NB4 (cell line): ENCODE measurements around the gene MAP3K4.
"Not testable (repeated sequence)": the region's sequence is repeated elsewhere in the genome, so short reads cannot be mapped to it uniquely, and the experiment has no call there.

ENCODE experiments used
- DNase-seq: peaks from one replicate; pipeline ENCODE4 v3.0.0; 2010; ENCODE audit warnings: low read depth
- H3K4me3 ChIP-seq: one replicate; pipeline ENCODE4 v1.5.1; 2011; ENCODE audit warnings: mild to moderate bottlenecking, low read depth, low read length, moderate library complexity
- MAX ChIP-seq: IDR thresholded peaks from 2 replicates; pipeline ENCODE4 v1.6.1; 2011; ENCODE audit warnings: low read depth, low read length
- MYC ChIP-seq: IDR thresholded peaks from 2 replicates; pipeline ENCODE4 v1.6.1; 2011; ENCODE audit warnings: low read depth, low read length
- POLR2A ChIP-seq: IDR thresholded peaks from 2 replicates; pipeline ENCODE4 v1.6.1; 2011; ENCODE audit warnings: mild to moderate bottlenecking; ENCODE audit not compliant: insufficient read length; ENCODE audit errors: extremely low read depth
- TF ChIP-seq, protein P1 (sequence below): IDR thresholded peaks from one replicate; pipeline ENCODE4 v1.5.1; 2012; ENCODE audit warnings: low read depth, low read length

The MAP3K4 gene

DNA sequence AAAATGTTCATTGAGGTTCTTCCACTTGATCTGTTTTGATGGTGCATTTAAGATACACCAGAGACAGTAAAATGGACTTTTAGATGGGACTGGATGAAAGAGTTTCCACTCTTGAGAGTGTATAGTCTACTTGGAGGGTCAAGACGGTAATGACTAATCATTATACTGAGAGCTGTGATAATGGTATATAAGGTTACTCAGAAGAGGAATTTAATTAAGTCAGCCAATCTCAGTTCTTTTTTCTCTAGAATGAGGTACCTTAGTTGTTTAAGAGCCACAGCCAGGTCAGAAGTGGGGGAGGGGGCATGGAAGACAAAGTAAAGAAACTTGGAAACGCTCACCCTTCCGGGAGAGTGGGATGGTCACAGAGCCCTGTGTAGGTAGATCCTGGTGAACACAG is 123.9 kb downstream of the MAP3K4 start:
- DNase-seq, result no peak
- TF ChIP-seq POLR2A (no peak), MAX (no peak), MYC (no peak)
- TF ChIP-seq, protein P1, sequence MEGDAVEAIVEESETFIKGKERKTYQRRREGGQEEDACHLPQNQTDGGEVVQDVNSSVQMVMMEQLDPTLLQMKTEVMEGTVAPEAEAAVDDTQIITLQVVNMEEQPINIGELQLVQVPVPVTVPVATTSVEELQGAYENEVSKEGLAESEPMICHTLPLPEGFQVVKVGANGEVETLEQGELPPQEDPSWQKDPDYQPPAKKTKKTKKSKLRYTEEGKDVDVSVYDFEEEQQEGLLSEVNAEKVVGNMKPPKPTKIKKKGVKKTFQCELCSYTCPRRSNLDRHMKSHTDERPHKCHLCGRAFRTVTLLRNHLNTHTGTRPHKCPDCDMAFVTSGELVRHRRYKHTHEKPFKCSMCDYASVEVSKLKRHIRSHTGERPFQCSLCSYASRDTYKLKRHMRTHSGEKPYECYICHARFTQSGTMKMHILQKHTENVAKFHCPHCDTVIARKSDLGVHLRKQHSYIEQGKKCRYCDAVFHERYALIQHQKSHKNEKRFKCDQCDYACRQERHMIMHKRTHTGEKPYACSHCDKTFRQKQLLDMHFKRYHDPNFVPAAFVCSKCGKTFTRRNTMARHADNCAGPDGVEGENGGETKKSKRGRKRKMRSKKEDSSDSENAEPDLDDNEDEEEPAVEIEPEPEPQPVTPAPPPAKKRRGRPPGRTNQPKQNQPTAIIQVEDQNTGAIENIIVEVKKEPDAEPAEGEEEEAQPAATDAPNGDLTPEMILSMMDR, result no peak
- H3K4me3 ChIP-seq, result no peak overlapping the region

DNA sequence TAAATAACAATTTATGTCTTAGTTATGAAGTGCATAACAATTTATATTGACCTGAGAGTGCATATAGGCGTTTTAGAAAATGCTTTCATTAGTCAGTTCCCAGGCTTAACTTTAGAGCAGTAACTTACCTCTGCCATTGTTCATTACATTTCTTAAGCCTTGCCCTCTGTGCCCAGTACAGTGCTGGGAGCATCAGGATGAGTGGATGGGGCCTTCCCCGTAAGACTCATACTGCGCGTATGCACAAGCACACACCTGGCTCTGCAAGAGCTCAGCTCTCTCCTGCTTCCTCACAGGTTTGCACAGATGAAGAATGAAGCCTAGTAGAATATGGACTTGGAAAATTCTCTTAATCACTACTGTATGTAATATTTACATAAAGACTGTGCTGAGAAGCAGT is 125.0 kb downstream of the MAP3K4 start:
- H3K4me3 ChIP-seq, result no peak overlapping the region
- TF ChIP-seq POLR2A, result no peak
- TF ChIP-seq MYC, result no peak
- no peak for TF ChIP-seq MAX
- TF ChIP-seq, protein P1, result no peak
- no peak for DNase-seq

- no peak for DNase-seq
- TF ChIP-seq MAX, result no peak
- TF ChIP-seq, protein P1, result no peak
- TF ChIP-seq MYC, result no peak
- TF ChIP-seq POLR2A, result no peak
- H3K4me3 ChIP-seq, result no peak overlapping the region
Measured at GRCh38 chr6:161117308-161117707, 125.7 kb downstream of the MAP3K4 start.

DNA sequence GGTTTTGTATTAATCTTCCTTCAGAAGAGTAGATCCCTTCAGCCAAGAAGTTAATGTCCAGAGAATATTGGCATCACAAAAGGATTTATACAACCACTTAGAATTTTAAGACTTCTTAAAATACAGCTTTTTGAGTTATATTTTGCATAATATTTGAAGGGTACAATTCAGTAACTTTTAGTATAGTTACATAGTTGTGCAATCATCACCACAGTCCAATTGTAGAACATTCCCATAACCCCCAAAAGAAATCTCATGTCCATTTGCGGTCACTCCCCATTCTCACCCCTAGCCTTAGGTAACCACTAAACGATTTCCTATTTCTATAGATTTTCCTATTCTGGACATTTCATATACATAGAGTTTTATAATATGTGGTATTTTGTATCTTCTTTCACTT is 126.4 kb downstream of the MAP3K4 start:
- H3K4me3 ChIP-seq, result no peak overlapping the region
- TF ChIP-seq, protein P1, result no peak
- TF ChIP-seq MYC (no peak), POLR2A (no peak), MAX (no peak)
- DNase-seq, result no peak

GRCh38 chr6:161123319-161123718 is 131.8 kb downstream of the MAP3K4 start:
- not testable (repeated sequence) for DNase-seq, H3K4me3 ChIP-seq

DNA sequence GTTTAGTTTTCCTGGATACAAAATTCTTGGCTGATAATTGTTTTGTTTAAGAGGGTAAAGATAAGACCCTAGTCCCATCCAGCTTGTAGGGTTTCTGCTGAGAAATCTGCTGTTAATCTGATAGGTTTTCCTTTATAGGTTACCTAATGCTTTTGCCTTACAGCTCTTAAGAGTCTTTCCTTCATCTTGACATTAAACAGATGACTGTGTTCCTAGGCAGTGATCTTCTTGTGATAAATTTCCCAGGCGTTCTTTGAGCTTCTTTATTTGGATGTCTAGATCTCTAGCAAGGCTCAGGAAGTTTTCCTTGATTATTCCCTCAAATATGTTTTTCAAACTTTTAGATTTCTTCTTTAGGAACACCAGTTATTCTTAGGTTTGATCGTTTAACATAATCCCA is 134.0 kb downstream of the MAP3K4 start:
- no peak overlapping the region for H3K4me3 ChIP-seq
- no peak for DNase-seq
- TF ChIP-seq MAX (no peak), MYC (no peak), POLR2A (no peak)
- TF ChIP-seq, protein P1, result no peak
